LoVo (cell line): ENCODE data around the gene DZIP1L.
A peak's percentile ranks its signal among the peaks of the same experiment; 100 is the strongest.
"Not testable (repeated sequence)": the region's sequence is repeated elsewhere in the genome, so short reads cannot be mapped to it uniquely, and the experiment has no call there.

Experiments used
- DNase-seq: peaks from one replicate; pipeline ENCODE4 v3.0.0-alpha.2; 2016; ENCODE audit warnings: low spot score

DZIP1L gene, protein sequence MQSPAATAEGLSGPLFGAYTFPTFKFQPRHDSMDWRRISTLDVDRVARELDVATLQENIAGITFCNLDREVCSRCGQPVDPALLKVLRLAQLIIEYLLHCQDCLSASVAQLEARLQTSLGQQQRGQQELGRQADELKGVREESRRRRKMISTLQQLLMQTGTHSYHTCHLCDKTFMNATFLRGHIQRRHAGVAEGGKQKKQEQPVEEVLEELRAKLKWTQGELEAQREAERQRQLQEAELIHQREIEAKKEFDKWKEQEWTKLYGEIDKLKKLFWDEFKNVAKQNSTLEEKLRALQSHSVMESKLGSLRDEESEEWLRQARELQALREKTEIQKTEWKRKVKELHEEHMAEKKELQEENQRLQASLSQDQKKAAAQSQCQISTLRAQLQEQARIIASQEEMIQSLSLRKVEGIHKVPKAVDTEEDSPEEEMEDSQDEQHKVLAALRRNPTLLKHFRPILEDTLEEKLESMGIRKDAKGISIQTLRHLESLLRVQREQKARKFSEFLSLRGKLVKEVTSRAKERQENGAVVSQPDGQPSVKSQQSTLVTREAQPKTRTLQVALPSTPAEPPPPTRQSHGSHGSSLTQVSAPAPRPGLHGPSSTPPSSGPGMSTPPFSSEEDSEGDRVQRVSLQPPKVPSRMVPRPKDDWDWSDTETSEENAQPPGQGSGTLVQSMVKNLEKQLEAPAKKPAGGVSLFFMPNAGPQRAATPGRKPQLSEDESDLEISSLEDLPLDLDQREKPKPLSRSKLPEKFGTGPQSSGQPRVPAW

DNA sequence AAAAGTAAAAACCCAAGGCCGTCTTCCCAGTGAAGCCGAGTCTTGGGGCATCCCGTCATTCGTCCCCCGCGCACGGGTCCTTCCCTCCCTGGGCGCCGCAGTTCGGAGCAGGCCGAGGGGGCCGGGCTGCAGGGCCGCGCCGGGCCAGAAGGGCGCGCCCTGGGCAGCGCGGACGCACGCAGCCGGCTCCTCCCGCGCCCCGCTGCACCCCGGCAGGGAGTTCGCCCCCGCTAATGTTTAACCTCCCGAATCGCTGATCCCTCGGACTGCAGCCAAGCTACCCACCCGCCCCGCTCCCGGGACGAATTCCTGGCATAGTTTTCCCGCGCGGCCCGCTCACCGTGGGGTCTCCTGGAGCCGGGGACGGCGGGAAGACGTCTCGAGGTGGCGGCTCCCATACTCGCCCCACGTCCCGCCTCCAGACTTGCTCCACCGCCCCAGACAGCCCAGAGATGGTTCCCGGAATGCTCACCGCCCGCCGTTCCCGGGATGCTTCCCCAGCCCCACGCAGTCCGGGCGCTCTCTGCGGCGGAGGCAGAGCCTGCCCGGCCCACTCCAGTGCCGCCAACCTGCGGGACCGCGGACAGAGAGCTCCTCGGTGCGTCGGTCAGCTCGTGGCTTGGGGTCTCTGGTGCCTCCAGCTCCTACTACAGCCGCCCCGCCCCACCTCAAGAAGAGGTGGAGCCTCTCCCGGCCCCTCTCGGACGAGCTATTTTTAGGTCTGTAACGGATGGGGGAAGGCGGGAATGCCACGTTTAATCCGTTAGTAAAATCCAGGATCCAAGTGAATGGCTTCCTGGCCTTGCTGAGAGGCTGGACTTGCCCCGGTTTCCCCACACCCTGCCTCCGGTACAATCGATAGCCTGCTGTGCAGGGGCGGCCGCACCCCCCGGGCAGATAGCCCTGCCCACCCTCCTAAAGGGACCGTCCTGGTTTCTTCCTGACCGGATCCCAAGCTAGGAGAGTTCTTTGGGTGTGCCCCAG, at the start of gene DZIP1L:
DZIP1L (minus strand) TSS at position 621 of the 984 bp plus-strand sequence. CDS start 11,637 bp downstream, outside the sequence.
- peak; percentile 69 for DNase-seq

DNA sequence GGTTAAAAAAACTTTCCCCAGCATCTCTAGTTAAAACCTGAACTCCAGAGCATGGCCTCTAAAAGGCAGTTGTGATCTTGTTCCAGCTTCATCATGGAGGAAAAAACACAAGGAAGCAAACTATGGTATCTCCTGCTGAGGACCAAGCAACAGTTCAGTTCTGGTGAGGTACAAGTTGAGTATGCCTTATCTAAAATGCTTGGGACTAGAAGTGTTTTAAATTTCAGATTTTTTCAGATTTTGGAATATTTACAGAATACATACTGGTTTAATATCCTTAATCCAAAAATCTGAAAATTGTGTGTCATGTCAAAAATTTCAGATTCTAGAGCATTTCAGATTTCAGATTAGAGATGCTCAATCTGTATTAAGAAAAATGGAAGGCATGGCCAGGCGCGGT, 49.7 kb upstream of the DZIP1L start:
- no peak for DNase-seq

DNA sequence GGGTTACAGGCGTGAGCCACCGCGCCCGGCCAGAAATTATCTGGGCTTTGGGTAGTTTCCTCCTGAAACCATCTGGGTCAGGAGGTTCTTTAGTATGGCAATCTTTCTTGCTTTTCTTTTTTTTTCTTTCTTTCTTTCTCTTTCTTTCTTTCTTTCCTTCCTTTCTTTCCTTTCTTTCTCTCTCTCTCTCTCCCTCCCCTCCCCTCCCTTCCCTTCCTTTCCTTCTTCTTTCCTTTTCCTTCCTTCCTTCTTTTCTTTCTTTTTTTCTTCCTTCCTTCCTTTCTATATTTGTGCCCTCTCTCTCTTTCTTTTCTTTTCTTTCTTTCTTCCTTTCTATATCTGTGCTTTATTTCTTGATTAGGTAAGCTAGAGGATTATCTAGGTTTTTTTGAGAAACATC, 42.3 kb upstream of the DZIP1L start:
- no peak for DNase-seq

DNA sequence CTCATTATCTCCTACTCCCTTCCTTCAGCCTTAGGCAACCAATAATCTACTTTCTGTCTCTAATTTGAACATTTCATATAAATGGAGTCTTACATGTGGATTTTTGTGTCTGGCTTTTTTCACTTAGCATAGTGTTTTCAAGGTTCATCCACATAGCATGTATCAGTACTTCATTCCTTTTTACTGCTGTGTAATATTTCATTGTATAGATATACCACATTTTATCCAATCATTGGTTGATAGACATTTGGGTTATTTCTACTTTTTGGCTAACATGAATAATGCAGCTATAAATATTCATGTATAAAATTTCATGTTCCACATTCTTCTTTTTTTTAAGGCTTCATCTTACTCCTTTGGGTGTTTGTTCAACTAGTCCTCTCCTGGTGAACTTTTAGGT, 39.1 kb upstream of the DZIP1L start:
- DNase-seq: no peak

DNA sequence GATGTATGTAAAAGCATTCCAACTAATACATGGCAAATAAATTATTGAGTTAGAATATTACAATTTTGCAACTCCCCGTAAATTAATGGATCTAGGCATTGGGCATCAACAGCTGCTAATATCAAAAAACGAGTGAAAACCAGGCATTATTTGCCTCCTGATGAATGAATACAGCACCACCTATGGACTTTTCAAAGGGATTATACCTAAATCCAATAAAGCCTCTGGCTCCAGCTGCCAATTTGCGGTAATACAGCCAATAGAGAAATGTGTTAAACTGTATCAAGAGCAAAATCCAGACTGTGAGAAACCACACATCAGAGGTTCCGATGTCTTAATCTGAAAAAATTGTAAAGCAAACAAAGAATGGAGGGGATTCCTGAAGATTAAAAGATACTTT, 33.1 kb upstream of the DZIP1L start:
- DNase-seq: no peak

DNA sequence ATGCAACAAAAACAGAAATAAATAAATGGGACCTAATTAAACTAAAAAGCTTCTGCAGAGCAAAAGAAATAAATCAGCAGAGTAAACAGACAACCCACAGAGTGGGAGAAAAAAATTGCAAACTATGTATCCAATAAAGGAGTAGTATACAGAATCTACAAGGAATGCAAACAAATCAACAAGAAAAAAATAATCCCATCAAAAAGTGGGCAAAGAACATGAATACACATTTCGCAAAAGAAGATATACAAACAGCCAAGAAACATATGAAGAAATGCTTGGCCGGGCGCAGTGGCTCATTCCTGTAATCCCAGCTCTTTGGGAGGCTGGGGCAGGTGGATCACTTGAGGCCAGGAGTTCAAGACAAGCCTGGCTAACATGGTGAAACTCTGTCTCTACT, 26.8 kb upstream of the DZIP1L start:
- not testable (repeated sequence) for DNase-seq

DNA sequence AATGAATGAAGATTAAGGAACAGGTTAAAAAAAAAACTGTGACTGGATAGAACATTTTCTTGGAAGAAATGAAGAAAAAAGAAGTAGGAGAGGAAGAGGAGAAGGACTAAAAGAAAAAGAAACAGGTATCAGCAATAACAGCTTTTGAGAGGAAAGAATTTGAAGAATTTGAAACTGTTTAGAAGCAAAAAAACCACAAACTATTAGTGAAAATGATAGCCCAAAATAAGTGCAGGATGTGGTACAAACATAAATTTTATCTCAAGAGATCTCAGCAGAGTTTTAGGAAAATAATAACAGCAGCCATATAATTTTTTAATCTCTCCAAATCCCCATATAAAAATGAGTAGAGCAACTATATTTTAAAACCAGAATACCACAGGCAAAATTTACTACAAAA, 25.5 kb upstream of the DZIP1L start:
- no peak for DNase-seq

DNA sequence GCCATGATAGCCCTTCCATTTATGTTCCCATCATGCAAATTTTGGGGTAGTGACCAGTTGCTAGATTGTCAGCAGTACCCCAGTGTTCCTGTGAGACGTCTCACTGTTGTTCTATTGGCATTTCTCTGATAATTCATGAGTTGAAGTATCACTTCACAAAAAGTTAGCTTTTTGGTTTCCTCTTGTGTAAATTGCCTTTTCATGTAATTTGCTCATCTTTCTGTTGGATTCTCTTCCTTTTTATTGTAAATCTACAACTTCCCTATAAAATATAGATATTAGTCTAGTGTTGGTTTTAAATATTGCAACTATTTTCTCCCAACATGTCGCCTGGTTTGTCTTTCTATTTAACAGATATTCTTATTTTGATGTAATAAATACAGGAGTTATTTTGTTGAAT, 24.3 kb upstream of the DZIP1L start:
- DNase-seq: no peak

DNA sequence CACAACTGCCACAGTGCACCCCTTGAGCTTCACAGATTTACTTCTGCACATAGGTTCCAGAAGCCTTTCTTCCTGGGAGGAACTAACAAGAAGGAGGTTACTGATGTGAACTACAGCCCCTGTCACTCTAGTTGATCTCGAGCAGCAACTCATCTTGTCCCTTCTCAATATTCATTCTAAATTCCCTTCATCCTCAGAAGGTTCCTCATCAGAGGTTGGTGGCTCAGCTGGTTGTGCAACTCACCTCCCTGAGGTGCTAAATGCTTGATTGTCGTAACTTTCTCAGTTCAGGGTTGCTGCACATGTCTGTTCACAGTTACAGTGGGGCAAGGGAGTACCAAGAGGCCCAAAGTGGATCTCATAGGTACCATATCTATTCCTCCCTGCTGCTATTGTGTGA, 22.5 kb upstream of the DZIP1L start:
- no peak for DNase-seq

DNA sequence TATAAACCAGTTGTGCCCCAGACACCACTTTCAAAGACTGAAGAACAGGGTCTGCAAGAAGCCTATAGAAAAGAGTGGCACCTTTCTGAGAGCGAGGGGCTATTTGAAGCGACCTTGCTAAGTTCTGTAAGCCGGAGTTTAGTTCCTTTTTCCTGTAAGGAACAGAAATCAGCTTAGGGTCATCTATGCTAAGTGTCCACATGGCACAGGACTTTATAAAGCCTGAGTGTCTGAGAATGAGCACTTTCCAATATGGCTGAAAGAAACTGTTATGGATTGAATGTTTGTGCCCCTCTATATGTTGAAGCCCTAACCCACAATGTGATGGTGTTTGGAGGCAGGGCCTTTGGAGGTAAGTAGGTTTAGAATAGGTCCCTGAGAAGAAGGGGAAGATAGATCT, 20.8 kb upstream of the DZIP1L start:
- DNase-seq: no peak

DNA sequence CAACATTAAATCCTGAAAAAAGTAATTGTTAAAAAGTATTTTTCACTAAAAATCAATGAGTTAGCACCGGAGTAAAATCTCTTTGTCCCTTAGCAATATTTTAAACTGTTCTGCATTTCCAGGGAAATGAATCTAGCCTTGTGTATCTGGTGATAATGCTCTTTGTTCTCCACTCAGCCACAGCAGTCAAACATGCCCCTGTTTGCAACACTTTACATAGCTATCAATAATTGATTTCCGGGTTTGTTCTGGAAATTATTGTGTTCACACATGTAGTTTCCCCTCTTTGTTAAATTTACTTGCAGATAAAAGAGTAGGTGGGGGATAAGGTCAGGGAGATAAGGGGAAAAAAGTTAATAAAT, 20.4 kb upstream of the DZIP1L start:
- no peak for DNase-seq

DNA sequence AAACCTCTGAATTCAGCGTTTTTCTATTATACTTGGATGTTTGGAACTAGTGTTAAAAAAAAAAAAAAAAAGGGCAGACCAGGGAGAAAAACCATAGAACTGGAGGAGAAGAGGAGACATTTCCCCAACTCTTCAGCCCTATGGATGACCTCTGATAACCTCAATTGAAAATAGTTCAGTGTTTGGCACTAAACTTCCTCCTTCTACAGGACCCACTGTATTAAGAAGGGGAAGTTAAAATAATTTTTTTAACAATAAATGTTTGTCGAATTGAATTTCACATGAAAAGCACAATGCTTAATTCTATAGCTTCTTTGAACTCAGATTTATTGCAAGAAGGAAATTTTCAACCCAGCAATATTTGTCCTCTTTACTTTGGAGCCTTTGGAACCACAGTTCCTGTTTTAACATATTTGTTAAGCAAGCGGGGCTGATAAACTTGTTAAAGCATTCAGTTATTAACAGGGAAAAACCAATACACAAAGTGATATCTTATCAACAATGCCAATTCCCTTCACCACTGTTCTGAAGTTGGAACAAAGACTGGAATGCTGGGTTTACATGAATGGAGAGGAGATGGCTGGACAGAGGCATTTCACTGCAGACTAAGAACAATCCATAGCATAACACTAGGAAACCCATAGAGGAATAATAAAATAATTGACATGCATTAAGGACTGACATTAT, 19.9 kb upstream of the DZIP1L start:
- no peak for DNase-seq

DNA sequence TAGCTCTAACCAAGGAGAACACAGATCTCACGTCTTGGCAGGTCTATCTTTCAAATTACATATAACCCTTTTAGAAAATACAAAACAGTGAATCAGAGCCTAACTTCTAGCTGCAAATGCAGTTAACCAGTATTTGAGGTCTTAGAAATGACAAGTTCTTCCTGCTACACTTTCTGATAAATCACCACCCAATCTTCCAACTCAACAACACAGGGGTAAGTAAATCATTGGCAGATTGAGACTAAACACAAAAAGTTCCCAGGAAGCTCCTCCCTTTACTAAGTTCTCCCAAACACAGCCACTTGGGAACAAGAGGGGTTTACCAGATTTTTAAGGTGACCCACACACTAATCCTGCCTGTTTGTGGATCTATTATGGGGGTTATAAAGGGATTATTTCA, 16.8 kb upstream of the DZIP1L start, which contains the start of gene A4GNT:
A4GNT (minus strand) TSS at position 152 of the 400 bp plus-strand sequence. CDS start 1,134 bp downstream, outside the sequence.
- no peak for DNase-seq

DNA sequence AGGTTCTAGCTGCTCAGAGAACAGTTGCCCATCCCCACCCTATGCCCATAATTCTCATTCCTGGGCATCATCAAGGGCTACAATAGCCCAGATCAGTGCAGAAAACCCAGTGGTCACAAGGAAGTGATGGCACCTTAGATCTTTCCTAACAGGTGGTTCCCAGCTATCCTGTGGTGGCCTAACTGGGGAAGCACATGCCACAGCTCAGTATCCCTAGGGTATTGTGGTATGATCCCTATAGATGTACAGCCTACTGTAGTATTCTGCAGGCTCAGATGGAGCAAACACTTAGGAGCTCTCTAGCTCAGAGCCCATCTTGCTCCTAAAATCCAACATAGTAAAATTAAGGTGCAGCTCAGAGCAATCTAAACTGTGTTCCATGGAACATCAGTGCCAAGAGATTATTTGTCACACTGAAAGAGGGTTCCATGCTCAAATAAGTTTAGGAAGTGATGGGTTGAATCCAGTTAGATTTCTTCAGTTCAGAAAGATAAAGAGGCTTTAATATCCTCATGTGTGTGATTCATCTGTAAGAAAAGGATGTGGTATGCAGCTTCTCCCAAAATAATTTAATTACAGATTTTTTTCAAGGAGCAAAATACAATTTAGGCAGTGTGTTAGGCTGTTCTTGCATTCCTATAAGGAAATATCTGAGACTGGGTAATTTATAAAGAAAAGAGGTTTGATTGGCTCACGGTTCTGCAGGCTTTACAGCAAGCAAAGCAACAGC, 12.4 kb upstream of the DZIP1L start:
- DNase-seq: no peak

DNA sequence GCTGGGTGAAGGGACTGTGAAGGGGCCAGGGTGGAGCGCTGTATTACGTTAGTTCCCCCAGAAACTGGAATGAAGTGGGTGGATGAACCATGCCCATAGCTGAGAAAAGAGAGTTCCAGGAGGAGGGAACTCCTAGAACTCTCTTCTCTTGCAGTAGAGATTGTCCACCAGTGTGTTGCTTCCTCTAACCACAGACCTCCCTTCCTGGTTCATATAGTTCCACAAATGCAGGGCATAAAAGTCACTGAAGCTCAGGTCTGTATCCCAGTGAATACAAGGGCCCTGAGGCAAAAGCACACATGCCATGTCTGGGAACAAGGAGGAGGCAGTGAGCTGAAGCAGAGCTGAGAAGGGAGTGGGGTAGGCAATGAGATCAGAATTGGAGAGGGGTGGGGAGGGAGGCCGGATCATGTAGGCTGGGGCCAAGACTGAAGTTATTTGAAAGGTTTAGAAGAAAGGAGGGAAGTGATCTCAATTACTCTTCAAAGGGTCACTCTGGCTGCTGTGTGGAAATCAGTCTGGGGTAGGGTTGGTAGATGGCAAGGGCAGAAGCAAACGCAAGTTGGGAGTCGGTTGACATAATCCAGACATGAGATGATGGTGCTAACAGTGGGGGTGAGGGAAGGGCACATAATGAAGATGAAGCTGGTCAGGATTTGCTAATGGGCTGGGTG, 10.3 kb upstream of the DZIP1L start:
- no peak for DNase-seq

DNA sequence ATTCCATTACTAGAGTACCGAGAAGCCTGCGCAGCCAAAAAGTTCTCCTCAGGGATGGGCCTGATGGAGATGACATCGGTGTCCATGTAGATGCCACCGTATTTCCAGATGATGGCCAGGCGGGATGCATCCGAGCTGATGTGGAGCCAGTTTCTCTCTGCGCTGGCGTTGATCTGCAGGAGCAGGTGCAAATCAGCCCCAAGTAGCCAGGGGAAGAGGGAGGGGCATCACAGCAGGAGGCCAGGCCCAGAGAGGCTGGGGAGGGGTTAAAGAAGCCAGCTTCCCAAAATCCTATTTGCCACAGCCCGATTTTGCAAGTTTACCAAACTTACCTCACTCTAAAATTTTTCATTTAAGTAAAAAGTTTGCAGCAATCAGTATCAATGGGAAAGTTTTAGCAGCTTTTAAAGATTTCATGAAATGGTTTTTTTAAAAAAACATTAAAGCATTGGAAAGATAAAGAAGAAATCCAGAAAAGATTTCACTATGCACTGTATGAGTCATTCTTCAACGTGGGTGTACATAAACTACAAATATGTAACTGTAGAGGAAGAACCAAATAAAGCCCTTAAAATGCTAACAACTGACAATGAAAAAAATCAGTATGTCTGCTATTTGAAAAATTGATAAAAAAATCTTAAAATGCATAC, 9.4 kb upstream of the DZIP1L start:
- no peak for DNase-seq

DNA sequence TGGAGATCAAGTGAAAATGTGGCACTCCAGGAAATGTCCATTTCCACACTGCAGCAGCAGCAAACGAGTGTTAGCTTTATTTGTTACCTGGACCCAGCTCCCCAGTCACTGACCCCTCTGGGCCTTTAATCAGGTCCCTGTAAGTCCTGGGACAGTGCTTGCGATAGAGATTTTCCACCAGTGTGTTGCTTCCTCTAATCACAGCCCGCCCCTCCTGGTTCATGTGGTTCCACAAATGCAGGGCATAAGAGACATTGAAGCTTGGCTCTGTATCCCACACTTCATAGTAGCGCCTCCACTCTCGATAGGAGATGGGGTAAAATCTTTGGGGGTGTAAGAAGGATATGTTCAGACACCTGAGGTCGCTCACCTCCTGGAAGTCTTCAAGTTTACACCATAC, 8.8 kb upstream of the DZIP1L start:
- DNase-seq: no peak

DNA sequence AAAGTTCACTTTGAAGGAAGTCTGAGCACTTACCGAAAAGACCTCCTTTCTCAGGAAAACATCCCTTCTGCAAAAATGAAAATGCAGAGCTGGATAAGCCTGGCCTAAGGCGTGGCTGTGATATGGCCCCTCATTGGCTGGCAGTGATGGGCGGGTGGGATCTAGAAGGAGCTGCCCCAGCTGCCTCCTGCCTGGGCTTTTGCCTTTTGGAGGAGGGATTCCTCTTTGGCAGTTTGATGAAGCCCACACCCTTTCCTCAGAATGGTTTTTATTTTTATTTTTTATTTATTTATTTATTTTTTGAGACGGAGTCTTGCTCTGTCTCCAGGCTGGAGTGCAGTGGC, 4.0 kb upstream of the DZIP1L start:
- DNase-seq: no peak

DNA sequence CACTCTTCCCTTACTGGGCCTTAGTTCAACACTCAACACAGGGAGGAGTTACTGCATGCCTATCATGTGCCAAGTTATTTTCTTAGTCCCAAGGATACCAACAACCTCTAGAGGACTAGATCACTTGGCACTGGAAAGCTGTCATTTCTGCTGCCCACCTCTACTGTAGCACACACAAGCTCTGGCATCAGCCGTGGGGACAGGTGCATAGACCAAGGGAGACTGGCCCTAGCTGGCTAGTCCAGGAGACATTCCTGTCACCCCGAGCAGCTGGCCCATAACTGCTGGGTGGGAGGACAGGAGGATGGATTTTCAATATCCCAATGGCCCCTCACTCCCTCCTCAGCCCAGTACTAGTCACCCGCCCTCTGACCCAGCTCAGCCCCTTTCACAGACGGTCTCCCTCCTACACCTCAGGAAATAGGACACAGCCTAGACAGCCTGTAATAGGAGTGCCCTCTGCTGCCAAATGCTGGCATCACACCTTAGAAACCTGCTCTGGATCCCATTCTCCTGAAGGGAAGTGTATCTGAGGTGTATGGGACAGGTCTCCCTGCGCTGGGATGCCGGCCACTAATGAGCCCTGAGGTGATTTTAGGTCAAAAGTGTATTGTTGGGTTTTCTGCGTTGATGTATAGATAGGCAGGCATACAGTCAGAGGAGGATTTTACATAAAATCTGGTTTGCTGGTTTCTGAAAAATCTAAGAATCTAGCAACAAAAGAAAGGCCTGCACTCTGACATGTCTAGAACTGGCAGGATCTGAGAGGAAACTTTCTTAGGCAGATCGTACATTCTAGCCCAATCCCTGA, 3.4 kb upstream of the DZIP1L start:
- peak; percentile 76 for DNase-seq
